ENCODE measurements around the gene ASTN2. TPM values are rescaled to one million over a fixed set of nuclear protein-coding genes. Genes with fewer than 3 reads are reported as not detected.

Gene ASTN2
- total and polyA plus RNA-seq, 2 experiments from 2014 or later, result 7.0 to 24.6 TPM

GRCh38 chr9:116524778-116525470 is 889.9 kb downstream of the ASTN2 start (continued):
- no peak for TF ChIP-seq CTCF (conservative IDR thresholded peaks at IDR 0.05; ENCODE audit: low read depth in 2 of 2)
- TF ChIP-seq POLR2AphosphoS5 (IDR thresholded peaks at IDR 0.05; ENCODE audit: low read depth), result no peak
- no peak for TF ChIP-seq JUNB (IDR thresholded peaks at IDR 0.05; ENCODE audit: unreplicated experiment)
- no peak for TF ChIP-seq EZH2phosphoT487 (IDR thresholded peaks at IDR 0.05; ENCODE audit: unreplicated experiment)
- TF ChIP-seq NANOG (IDR thresholded peaks at IDR 0.05; ENCODE audit: borderline replicate concordance), result no peak
- no peak for TF ChIP-seq ZNF114 (CRISPR knock-in tag; IDR thresholded peaks at IDR 0.05)
- TF ChIP-seq STAT1 (IDR thresholded peaks at IDR 0.05; ENCODE audit: unreplicated experiment), result no peak

- no peak overlapping the region for H3K4me2 ChIP-seq
- no peaks in the 10 kb centered on the region for H3K9me2 ChIP-seq (ENCODE audit: insufficient read depth)
- H3K4me3 Mint-ChIP-seq, result no peak overlapping the region
- DNase-seq (ENCODE audit: low spot score) (no peak), ATAC-seq (no peak)
- H3K36me3 Mint-ChIP-seq (ENCODE audit: low read depth), result peaks cover 8% of the 10 kb centered on the region; the same call in 2 of the 3 replicates
- H2AFZ ChIP-seq, result no peak overlapping the region
- no peaks in the 10 kb centered on the region for H4K20me1 ChIP-seq (replicated peaks; ENCODE audit: insufficient read depth)
- no peaks in the 10 kb centered on the region for H3K79me2 ChIP-seq (replicated peaks; ENCODE audit: insufficient read depth)
- no peaks in the 10 kb centered on the region for H3F3A ChIP-seq (replicated peaks; ENCODE audit: low read depth)
- H3K27me3 Mint-ChIP-seq (ENCODE audit: insufficient read depth, low read depth, poor library complexity), result no peaks in the 10 kb centered on the region
- peaks cover 19% of the 10 kb centered on the region for H3K9me3 Mint-ChIP-seq
- H3K27ac Mint-ChIP-seq, result no peak overlapping the region
- H3K4me3 ChIP-seq, result no peak overlapping the region
- H3K36me3 ChIP-seq (ENCODE audit: insufficient read depth), result no peaks in the 10 kb centered on the region; the same call in 1 of the 2 replicates
- H3K4me1 Mint-ChIP-seq, result no peaks in the 10 kb centered on the region
- H3K4me1 ChIP-seq (ENCODE audit: insufficient read depth), result no peaks in the 10 kb centered on the region
- H3K27me3 ChIP-seq (ENCODE audit: insufficient read depth), result no peaks in the 10 kb centered on the region
- no peak overlapping the region for H3K27ac ChIP-seq (ENCODE audit: low read depth)
- no peak for TF ChIP-seq ZNF114 (CRISPR knock-in tag; IDR thresholded peaks at IDR 0.05)
- no peak for TF ChIP-seq ZNF462 (CRISPR knock-in tag; IDR thresholded peaks at IDR 0.05)
- TF ChIP-seq EZH2phosphoT487 (IDR thresholded peaks at IDR 0.05; ENCODE audit: unreplicated experiment), result no peak
- no peak for TF ChIP-seq CTCF (conservative IDR thresholded peaks at IDR 0.05; ENCODE audit: low read depth in 2 of 2)
- TF ChIP-seq EZH2 (IDR thresholded peaks at IDR 0.05; ENCODE audit: low read depth, unreplicated experiment), result no peak
- no peak for TF ChIP-seq ZNF331 (CRISPR knock-in tag; IDR thresholded peaks at IDR 0.05; ENCODE audit: low read depth)
- TF ChIP-seq CREB1 (CRISPR knock-in tag; IDR thresholded peaks at IDR 0.05; ENCODE audit: low read depth), result no peak
- TF ChIP-seq STAT1 (IDR thresholded peaks at IDR 0.05; ENCODE audit: unreplicated experiment), result no peak
- no peak for TF ChIP-seq POLR2AphosphoS5 (IDR thresholded peaks at IDR 0.05; ENCODE audit: low read depth)
- TF ChIP-seq NANOG (IDR thresholded peaks at IDR 0.05; ENCODE audit: borderline replicate concordance), result no peak
- no peak for TF ChIP-seq ETS1 (IDR thresholded peaks at IDR 0.05)
- no peak for TF ChIP-seq JUNB (IDR thresholded peaks at IDR 0.05; ENCODE audit: unreplicated experiment)
Measured at GRCh38 chr9:116520218-116520617, 894.6 kb downstream of the ASTN2 start.

Data from GM23338 (cell line).